ENCODE results near the gene RSPH9.

RSPH9 gene

GRCh38 chr6:43668151-43669028 is 23.6 kb downstream of the RSPH9 start:
- DNase-seq (ENCODE audit: low spot score), result no peak

GRCh38 chr6:43669050-43669921 is 24.4 kb downstream of the RSPH9 start:
- peak; percentile 58 for DNase-seq (ENCODE audit: low spot score)

GRCh38 chr6:43669922-43670622 is 25.2 kb downstream of the RSPH9 start:
- DNase-seq (ENCODE audit: low spot score), result no peak

- DNase-seq (ENCODE audit: low spot score), result no peak
Measured at GRCh38 chr6:43670623-43670986, 25.8 kb downstream of the RSPH9 start.

GRCh38 chr6:43671011-43671800 is 26.4 kb downstream of the RSPH9 start:
- no peak for DNase-seq (ENCODE audit: low spot score)

- DNase-seq (ENCODE audit: low spot score), result no peak
Measured at GRCh38 chr6:43671801-43672690, 27.2 kb downstream of the RSPH9 start.

GRCh38 chr6:43673444-43674084 is 28.7 kb downstream of the RSPH9 start:
- no peak for DNase-seq (ENCODE audit: low spot score)

GRCh38 chr6:43674291-43674690 is 29.5 kb downstream of the RSPH9 start:
- no peak for DNase-seq (ENCODE audit: low spot score)

- DNase-seq (ENCODE audit: low spot score), result no peak
Measured at GRCh38 chr6:43674921-43675320, 30.1 kb downstream of the RSPH9 start.

GRCh38 chr6:43676962-43677606 is 32.2 kb downstream of the RSPH9 start:
- no peak for DNase-seq (ENCODE audit: low spot score)

GRCh38 chr6:43677759-43678158 is 32.9 kb downstream of the RSPH9 start:
- no peak for DNase-seq (ENCODE audit: low spot score)

GRCh38 chr6:43678341-43678740 is 33.5 kb downstream of the RSPH9 start:
- DNase-seq (ENCODE audit: low spot score), result no peak

- no peak for DNase-seq (ENCODE audit: low spot score)
Measured at GRCh38 chr6:43679057-43679456, 34.2 kb downstream of the RSPH9 start.

- no peak for DNase-seq (ENCODE audit: low spot score)
Measured at GRCh38 chr6:43680308-43681200, 35.7 kb downstream of the RSPH9 start.

GRCh38 chr6:43681303-43681702 is 36.5 kb downstream of the RSPH9 start:
- no peak for DNase-seq (ENCODE audit: low spot score)

- DNase-seq (ENCODE audit: low spot score), result no peak
Measured at GRCh38 chr6:43682724-43683429, 38.0 kb downstream of the RSPH9 start.

- no peak for DNase-seq (ENCODE audit: low spot score)
Measured at GRCh38 chr6:43683708-43684455, 39.0 kb downstream of the RSPH9 start.

Data from RKO (cell line).